ENCODE results near the gene FCGBP. TPM values are rescaled to one million over a fixed set of nuclear protein-coding genes. Genes with fewer than 3 reads are reported as not detected.

FCGBP gene
- total RNA-seq, 1 donor from 2014 or later: 10.0 TPM

DNA sequence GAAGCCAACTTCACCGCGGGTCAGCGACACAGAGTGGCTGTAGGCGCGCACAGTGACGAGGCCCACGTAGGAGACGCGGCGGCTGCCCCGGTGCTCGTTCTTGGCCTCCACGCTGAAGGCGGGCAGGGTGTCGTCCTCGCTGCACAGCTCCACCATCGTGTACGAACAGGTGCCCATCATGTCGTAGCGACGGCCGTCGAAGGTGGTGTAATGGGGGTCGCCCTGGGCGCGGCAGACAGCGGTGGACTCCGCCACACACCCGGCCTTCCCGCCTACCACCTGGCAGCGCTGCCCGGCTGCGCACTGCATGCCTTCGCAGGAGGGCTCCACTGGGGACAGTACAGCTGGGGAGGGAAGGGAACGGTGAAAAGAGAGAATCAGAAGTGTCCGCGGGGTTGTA, 10.0 kb downstream of the FCGBP start:
- no peaks in the 10 kb centered on the region for H3K9me3 Mint-ChIP-seq
- TF ChIP-seq CTCF (conservative IDR thresholded peaks at IDR 0.05): no peak
- DNase-seq (ENCODE audit: extremely low spot score, unreplicated experiment): peak; percentile 67
- no peak overlapping the region for H3K27ac Mint-ChIP-seq
- H3K4me3 Mint-ChIP-seq: no peak overlapping the region
- no peaks in the 10 kb centered on the region for H3K36me3 Mint-ChIP-seq
- no peaks in the 10 kb centered on the region for H3K4me1 Mint-ChIP-seq (ENCODE audit: unreplicated experiment)
- no peaks in the 10 kb centered on the region for H3K27me3 Mint-ChIP-seq

DNA sequence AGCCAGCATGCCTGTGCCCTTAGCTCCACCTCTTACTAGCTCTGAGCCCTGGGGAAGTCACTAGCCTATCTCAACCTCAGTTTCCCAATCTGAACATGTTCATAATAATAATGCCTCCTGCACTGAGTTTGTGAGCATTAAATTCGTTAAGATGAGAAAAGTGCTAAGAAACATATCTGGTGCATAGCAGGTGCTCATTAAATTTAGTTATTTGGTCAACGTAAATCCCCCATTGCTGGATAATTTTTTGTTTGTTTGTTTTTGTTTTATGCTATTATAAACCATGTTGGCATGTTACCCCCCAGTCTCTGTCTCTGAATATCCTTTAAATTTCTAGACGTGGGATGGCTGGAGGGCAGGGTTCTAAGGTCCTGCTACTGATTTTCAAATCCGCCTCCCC, 10.6 kb downstream of the FCGBP start:
- TF ChIP-seq CTCF (conservative IDR thresholded peaks at IDR 0.05): no peak
- Mint-ChIP-seq H3K36me3 (no peaks in the 10 kb centered on the region), H3K4me3 (no peak overlapping the region), H3K9me3 (no peaks in the 10 kb centered on the region), H3K27me3 (no peaks in the 10 kb centered on the region), H3K4me1 (ENCODE audit: unreplicated experiment) (no peaks in the 10 kb centered on the region), H3K27ac (no peak overlapping the region)
- DNase-seq (ENCODE audit: extremely low spot score, unreplicated experiment): no peak

- no peaks in the 10 kb centered on the region for H3K4me1 Mint-ChIP-seq (ENCODE audit: unreplicated experiment)
- no peak for DNase-seq (ENCODE audit: extremely low spot score, unreplicated experiment)
- no peak overlapping the region for H3K4me3 Mint-ChIP-seq
- H3K27me3 Mint-ChIP-seq: no peaks in the 10 kb centered on the region
- no peaks in the 10 kb centered on the region for H3K9me3 Mint-ChIP-seq
- H3K36me3 Mint-ChIP-seq: no peaks in the 10 kb centered on the region
- no peak for TF ChIP-seq CTCF (conservative IDR thresholded peaks at IDR 0.05)
- no peak overlapping the region for H3K27ac Mint-ChIP-seq
Measured at GRCh38 chr19:39919976-39920375, 14.5 kb downstream of the FCGBP start.

DNA sequence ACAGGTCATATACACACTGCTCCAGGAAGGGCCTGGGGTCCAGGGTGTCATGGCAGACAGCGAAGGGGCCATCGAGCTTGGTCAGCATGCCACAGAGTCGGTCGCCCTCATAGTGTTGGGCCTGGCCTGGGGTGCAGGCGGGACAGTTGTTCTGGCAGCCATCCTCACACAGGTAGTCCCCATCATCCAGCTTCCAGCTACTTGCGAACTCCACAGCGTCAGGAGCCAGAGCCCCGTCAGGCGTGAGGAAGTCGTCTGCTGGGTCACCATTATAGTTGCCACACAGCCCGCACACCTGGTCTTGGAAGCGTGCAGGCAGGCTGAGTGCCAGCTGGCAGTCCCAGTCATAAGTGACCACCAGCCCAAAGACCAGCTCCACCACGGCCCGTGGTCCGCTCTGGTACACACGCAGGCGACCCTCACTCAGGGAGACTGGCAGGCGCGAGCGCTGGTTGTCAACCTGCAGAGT, 16.2 kb downstream of the FCGBP start:
- H3K4me3 Mint-ChIP-seq: no peak overlapping the region
- DNase-seq (ENCODE audit: extremely low spot score, unreplicated experiment): peak; percentile 64
- no peak for TF ChIP-seq CTCF (conservative IDR thresholded peaks at IDR 0.05)

GRCh38 chr19:39917561-39918182, 16.8 kb downstream of the FCGBP start:
- Mint-ChIP-seq H3K9me3 (no peaks in the 10 kb centered on the region), H3K4me3 (no peak overlapping the region), H3K27ac (no peak overlapping the region), H3K36me3 (no peaks in the 10 kb centered on the region), H3K27me3 (no peaks in the 10 kb centered on the region), H3K4me1 (ENCODE audit: unreplicated experiment) (no peaks in the 10 kb centered on the region)
- DNase-seq (ENCODE audit: extremely low spot score, unreplicated experiment): peak; percentile 59
- no peak for TF ChIP-seq CTCF (conservative IDR thresholded peaks at IDR 0.05)

More for the DNA sequence above, 16.2 kb downstream of the FCGBP start:
- no peaks in the 10 kb centered on the region for H3K27me3 Mint-ChIP-seq
- no peaks in the 10 kb centered on the region for H3K9me3 Mint-ChIP-seq
- H3K36me3 Mint-ChIP-seq: no peaks in the 10 kb centered on the region
- no peaks in the 10 kb centered on the region for H3K4me1 Mint-ChIP-seq (ENCODE audit: unreplicated experiment)
- no peak overlapping the region for H3K27ac Mint-ChIP-seq

All from type B pancreatic cell (in vitro differentiated cells).